ENCODE measurements around the gene NPPB.

DNA sequence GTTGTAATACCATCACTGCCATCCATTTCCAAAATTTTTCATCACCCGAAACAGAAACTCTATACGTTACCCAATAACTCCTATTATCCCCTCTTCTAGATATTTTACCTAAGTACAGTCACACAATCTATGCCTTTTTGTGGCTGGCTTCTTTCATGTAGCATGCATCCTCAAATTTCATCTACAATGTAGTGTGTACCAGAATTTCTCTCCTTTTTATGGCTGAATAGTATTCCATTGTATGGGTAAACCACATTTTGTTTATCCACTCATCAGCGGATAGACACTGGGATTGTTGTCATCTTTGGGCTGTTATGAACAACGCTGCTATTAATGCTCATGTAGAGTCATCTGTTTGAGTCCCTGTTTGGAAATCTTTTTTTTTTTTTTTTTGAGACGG is 46.2 kb upstream of the NPPB start:
- TF ChIP-seq MXD4 (CRISPR knock-in tag; IDR thresholded peaks at IDR 0.05; ENCODE audit: borderline replicate concordance) (no peak), ATF2 (CRISPR knock-in tag; IDR thresholded peaks at IDR 0.05; ENCODE audit: borderline replicate concordance, low read depth) (no peak), ATF3 (CRISPR knock-in tag; conservative IDR thresholded peaks at IDR 0.05) (no peak)
- TF ChIP-seq, protein P1, sequence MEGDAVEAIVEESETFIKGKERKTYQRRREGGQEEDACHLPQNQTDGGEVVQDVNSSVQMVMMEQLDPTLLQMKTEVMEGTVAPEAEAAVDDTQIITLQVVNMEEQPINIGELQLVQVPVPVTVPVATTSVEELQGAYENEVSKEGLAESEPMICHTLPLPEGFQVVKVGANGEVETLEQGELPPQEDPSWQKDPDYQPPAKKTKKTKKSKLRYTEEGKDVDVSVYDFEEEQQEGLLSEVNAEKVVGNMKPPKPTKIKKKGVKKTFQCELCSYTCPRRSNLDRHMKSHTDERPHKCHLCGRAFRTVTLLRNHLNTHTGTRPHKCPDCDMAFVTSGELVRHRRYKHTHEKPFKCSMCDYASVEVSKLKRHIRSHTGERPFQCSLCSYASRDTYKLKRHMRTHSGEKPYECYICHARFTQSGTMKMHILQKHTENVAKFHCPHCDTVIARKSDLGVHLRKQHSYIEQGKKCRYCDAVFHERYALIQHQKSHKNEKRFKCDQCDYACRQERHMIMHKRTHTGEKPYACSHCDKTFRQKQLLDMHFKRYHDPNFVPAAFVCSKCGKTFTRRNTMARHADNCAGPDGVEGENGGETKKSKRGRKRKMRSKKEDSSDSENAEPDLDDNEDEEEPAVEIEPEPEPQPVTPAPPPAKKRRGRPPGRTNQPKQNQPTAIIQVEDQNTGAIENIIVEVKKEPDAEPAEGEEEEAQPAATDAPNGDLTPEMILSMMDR (IDR thresholded peaks at IDR 0.05), result no peak

Data from WTC11 (cell line).